ENCODE results near the gene KCNMB2.

The KCNMB2 gene

DNA sequence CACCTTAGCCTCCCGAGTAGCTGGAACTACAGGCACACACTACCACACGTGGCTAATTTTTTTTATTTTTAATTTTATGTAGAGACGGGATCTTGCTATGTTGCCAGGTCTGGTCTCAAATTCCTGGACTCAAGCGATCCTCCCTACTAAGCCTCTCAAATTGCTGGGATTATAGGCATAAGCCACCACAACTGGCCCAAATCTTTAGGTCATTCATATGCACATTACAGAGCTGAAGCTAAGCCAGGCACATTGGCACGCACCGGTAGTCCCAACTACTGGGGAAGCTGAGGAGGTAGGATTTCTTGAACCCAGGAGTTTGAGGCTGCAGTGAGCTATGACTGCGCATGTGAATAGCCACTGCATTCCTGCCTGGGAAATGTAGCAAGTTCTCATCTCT lies 269.5 kb downstream of the KCNMB2 start:
- DNase-seq: no peak

DNA sequence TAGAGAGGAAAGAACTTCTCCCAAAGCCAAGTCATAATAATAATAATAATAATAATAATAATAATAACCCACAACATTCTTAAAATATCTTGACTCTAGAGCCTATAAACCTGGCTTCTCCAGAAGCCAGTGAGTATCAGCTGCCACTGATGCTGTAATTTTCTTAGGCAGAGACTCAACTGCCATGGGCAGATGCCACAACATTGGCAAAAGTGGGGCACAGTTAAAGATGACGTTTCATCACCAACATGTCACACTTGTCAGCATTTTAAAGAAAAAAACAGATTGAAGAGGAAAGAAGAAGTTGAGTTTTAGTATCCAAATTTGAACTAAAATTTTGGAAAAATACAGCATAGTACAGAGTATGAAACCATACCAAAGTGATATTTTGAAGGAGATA lies 270.4 kb downstream of the KCNMB2 start:
- no peak for DNase-seq

DNA sequence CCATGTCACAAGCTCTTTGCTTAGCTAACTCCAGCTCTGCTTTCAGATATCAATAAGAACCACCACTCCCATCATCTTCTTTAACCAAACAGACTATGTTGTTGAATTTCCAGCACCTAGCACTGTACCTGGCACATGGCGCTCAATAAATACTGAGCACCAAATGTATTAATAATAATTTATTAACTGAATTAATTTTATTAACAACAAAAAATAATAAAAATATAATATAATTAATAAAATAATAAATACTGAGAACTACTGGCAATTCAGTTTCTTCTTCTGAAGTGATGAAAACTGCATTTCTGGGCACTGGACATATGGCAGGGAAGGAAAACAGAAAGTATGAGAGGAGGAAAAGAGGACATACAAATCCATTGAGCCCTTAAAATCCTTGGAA lies 271.5 kb downstream of the KCNMB2 start:
- DNase-seq: no peak

DNA sequence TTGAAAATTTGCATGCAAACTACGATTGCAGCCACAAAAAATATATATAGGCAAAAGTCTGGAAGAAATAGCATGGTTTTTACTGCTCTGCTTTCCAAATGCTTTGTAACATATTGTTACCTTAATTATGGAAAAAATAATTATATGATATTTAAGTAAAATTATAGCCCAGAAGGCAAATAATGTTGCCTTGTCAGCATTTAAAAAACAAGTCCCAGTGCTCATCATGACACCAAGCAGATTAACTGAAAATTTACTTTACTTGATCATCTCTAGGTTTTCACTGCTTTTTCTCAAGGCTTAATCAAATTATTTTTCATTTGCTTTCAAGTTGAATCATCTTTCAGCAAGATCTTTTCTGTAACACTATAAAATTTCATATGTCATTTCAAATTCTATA lies 272.5 kb downstream of the KCNMB2 start:
- no peak for DNase-seq

DNA sequence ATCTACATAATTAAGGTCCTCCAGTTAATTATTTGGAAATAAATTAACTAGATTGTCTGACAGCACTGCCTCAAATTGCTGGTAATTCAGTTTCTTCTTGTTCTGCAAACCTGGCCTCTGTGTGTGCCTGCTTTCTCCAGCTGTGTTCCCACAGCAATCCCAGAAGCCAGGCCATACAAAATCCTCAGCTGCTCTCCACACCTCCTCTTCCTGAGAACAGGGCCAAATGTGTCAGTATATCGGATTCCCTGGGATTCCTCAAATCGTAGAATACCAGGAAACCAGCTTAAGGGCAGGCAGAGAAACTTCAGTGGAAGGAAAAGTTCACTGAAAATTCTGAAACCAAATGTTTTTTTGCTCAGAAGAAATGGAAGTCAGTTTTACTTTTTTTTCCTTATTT lies 273.9 kb downstream of the KCNMB2 start:
- no peak for DNase-seq

DNA sequence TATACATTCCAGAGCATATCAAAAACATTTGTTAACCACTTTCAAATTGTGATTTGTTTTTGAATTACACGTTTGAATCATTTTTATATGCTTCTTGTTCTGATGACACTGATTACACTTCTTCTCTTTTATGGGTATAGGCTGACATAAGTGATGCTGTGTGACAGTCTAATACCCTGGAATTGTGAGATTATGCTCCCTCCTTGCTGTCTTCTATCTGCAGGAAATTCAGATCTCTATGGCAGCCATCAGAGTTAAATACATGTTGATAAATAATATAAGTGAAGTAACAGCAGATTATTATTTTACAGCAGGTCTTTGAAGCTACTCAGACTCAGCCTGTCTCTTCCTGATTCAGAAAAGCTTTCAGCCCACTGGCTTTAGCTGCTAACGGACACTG lies 286.5 kb downstream of the KCNMB2 start:
- DNase-seq: no peak

DNA sequence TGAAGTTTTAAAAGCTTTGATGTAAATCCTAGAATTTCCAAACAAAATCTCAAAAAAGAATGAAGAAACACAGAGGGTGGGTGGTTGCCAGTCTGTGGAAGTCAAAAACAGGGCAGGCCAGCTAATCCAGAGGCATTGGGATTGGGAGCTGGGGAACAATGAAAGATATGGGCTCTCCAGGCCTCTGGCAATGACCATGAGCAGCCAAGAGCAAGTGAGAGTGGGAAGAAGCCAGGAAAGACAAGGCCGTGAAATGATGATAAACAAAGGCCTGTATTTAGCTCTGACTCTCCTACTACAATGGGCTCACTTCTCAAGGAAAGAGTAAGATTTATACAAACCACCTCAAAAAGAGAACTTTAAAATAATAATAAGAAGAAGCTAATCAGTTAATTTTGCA lies 286.9 kb downstream of the KCNMB2 start:
- no peak for DNase-seq

DNA sequence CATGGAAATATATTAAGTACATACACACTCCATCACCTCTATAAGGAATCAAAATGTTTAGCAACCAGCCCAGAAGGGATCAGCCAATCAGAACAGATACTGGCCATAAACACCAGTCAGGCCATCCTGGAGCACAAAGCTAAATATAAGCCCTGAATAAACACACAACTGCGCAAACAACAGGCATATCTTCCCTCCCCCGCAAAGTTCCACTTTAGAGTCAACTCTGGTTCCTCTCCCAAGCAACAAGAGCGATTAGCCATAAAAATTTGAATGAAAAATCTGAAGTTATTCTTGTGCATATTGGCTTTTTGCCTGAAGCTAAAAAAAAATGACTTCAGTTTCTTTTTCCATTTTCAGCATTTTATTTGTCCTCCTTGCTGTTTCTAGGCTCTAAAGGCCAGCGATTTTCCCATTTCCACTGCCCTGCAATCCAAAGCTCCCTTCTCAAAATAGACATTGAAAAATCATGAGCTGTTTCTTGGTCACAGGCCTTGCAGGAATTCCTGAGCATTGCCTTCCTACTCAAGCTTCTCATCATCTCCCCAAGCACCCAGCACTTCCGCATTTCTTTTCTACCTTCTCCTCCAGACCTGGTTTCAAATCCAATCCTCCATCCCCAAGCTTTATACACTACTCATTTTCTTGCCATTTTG lies 287.5 kb downstream of the KCNMB2 start:
- DNase-seq: no peak

DNA sequence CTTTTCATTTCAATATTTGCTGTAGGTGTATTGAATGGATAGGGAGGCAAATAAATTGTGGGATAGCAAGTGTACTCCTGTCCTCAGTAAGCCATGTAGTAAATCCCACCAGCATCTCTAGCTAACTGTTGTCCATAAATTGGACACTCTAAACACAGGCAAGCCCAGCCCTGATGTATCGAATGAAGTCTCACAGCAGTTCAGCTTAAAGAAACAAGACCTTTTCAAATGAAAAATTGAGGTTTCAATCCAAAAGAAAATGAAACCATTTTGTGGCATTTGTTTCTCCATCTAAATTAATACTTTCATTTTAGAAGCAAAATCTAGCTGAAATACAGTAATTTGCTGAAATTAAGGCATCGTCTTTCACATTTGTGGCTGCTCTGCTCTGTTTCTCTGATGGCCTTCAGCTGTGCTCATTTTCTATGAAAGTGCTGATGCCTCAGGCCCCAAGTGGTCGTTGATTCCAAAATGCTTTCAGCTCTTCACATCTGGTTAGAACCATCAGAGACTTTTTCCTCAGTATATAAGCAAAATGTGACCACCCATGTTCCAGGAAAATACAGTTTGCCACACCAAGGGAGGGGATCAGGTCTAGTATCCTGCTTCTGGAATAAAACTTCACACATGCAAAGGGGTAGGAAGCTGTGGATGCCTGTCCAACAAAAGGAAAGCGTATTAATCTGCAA lies 290.3 kb downstream of the KCNMB2 start:
- DNase-seq: no peak

DNA sequence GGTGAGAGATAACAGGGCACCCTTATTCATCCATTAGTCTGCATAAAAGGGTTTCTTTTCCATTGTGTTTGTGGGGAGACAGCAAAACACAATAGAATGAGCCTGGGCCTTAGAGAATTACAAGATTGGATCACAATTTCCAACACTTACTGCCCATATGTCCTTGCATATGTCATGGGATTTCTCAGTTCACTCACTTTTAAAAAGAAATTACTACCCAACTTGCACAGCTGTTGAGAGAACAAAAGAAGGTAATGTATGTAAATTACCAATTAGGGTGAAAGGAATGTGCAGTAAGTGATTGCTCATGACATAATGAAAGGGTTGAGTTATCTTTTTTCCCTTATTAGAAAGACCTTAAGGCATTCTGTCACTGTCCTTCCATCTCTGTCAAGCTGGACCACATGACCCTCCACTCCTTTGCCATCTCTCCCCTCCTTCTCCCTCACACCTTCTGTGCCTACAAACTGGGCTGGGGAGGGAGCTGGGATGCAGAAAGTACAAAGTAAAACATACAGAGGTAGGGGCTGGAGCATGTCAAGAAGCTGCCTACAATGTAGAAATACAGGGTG lies 291.1 kb downstream of the KCNMB2 start:
- no peak for DNase-seq

DNA sequence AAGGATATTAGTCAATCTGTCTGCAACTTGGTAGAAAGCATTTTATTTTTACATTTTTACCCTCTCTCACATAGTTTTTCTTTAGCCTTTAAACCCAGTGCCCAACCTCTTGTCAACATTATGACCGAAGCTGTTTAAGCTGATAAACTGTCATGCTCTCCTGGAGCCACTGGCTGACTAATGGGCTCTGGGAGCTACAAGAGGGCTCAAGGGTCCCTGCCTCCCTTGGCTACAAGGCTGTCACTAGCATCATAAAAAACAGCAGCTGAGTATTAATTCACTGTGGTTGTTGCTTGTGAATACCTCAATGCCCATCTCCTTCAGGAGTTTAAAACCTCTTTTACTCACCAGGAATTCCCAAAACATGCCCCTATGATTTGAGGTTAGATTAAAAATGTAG lies 297.5 kb downstream of the KCNMB2 start:
- DNase-seq: no peak

DNA sequence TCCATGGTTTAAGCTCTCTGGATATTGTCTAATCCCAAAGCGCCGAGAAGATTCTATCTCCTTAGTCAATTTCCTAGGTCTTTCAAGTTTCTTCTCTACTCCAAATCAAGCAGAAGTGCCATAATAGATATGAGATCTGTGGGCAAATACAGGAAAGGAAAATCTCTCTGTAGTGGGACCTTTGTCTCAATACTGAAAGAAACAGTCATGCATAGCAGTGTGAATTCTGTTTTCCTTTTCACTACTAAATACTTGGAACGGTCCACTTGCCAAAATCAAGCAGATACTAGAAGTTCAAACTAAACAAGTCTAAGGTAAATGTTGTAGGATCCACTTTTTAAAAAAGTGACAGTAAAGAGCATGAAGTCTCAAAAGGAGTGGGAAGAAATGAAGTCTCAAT lies 298.8 kb downstream of the KCNMB2 start:
- no peak for DNase-seq

DNA sequence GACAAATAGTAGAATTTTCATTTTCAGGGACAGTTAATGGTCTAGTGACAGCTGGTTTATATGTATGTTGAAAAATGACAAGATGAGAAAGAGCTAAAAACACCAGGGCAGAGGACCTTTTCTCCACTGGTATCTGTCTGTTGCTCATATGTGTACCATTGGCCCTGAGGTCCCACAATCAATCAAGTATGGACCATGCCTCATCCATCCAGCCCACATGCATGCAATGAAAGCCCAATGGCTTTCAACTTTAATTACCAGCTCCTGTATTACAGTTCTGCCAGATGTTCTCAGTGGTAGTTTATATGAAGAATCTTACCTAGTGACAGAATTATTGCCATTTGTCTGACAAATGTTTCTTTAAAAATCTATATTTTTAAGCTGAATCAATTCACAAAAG lies 301.3 kb downstream of the KCNMB2 start:
- no peak for DNase-seq

DNA sequence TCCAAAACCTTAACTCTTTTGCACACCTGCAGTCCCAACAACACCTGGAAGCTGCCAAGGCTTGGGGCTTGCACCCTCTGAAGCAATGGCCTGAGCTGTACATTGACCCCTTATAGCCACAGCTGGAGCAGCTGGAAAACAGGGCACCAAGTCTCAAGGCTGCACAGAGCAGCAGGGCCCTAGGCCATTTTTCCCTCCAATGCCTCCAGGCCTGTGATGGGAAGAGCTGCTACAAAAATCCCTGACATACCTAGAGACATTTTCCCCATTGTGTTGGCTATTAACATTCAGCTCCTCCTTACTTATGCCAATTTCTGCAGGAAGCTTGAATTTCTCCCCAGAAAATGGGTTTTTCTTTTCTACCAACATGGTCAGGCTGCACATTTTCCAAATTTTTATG lies 304.4 kb downstream of the KCNMB2 start:
- DNase-seq: no peak

DNA sequence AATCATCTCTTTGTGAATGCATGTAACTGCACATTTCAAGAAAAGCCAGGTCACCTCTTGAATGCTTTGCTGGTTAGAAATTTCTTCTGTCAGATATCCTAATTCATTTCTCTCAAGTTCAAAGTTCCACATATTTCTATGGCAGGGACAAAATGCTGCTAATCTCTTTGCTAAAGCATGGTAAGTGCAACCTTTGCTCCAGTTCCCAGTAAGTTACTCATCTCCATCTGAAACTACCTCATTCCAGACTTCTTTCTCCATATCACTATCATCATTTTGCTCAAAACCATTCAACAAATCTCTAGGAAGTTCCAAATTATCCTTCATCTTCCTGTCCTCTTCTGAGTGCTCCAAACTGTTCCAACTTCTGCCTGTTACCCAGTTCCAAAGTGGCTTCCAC lies 304.8 kb downstream of the KCNMB2 start:
- no peak for DNase-seq

DNA sequence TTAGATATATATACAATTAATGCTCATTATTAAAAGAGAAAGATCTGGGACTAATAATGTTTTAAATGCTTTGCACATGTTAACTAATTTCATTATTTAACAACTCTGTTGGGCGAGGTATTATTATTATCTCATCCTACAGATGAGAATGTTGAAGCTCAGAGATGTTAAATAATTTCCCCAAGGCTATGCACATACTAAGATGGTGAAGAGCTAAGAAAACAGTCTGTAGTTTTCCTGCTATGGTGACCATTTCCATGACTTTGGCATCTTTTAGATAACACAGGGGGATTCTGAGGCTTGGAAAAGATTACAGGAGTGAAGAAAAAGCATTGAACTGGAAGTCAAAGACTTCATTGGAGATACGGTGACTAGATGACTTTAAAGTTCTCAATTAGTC lies 308.7 kb downstream of the KCNMB2 start:
- DNase-seq: no peak

DNA sequence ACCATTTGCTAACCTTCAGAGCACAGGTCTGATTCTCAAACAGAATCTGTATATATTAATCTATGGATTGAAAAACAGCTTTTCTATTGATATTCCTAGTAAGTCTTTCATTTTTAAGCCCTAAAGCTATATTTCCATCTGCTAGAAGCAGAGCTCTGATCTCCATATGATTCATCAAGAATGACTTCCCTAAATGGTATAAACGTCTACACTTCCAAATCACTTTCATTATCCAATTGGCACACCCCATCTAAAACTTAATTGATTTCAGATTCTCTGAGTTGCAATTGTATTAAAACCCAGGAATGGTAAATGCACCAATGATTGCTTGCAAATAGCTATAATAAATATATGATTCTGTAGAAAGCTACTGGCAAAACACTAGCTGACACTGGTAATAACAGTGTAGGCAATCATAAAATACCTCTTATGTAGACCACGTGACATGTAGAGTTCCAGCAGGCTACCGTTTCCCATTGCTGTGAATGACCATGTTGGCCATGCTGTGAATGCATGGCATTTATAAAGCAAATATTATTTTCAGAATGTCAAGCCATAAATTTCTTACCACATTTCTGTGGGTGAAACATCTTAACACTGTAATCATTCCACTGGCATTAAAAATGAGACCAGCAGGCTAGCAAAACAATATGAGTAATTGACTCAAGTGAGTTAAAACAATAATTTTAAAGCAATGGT lies 309.3 kb downstream of the KCNMB2 start:
- no peak for DNase-seq

DNA sequence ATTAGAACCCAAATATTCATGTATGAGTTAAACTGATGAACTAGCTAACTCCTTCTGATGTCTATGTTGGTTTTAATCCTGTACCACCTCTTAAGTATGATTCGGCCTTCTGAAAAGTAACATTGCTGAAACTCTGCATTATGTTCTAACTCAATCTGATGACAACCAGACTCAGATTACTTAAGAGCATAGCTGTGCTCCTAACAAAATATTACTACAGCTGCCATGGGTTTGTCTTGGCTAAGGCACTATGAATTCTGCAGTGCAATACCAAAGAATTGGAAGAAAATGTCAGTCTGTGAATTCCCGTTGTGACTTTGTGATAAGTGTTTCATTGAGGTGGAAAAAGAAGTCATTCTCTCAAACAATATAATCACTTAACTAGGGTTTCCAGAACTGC lies 311.0 kb downstream of the KCNMB2 start:
- DNase-seq: no peak

DNA sequence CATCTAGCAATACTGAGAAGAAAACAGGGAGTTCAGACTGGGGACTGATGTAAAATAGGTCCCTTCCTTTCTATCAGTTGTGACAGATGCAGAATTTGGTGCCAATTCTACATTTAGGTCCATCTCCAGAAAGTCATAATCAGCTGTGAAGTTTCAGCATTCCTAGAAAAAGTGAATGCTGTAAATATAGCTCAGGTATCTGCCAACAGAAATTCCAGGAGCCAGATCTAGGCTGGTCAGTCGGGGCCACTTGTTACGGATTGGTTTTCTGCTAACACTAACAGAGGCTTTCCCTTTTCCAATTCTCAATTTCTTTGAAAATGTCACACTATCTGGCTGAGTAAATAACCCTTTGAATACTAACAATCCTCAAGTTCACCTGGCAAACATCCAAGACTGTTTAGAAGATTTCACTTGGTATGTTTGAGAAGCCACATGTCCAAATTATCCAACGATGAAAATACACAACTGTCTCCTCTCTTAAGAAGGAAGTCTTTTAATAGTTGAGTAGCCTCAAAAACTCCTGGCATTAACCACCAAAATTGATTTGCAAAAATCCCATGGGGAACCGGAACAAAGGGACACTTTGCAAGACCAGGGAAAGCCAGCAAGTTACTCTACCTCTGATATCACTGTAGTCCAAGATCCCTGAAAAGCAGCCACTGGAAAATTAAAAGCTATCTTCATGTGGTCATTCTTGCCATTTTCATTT lies 313.1 kb downstream of the KCNMB2 start:
- DNase-seq: no peak

DNA sequence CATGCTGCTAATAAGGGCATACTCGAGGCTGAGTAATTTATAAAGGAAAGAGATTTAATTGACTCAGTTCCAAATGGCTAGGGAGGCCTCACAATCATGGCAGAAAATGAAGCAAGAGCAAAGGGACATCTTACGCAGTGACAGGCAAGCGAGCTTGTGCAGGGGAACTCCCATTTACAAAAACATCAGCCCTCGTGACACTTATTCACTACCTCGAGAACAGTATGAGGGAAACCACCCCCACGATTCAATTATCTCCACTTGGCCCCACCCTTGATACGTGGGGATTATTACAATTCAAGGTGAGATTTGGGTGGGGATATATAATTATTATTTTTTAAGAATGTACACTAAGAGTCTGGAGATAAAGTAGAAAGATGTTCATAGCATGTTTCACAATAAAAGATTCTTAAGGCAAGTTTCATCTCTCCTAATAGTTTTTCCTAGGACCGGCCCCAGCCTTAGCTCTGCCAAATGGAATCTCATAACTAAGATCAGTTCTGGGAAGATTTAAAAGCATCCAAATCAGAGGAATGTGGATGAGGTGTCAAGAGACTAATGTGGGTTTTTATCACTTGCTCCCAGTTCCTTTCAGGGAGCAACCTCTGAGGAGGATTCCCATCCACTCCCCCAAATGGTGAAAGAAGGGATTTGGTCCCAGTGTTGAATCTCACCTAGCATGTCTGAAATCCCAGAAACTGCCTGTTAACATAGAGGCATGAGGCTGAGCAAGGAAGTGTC lies 314.4 kb downstream of the KCNMB2 start:
- no peak for DNase-seq

DNA sequence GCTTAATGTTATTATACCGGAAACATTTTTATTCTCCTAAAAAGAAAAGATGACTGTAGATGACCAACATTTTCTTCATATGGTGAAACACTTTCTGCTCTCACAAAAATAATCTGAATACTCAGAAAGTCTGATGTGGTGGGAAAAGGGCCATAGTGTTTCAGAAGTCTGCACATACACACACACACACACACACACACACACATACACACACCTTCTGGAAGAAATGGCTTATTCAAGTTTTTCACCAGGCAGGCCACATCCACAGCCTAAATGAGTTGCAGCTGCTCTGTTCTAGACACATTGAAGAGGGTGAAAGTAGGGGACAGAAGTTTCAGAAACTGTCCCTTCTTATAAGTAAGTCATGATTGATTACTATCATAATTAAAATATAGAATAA lies 315.3 kb downstream of the KCNMB2 start:
- DNase-seq: no peak

All from nucleus accumbens (tissue), 56 donors.